Ammon's horn (tissue), 1 donor: ENCODE results near the gene TTN.
"Not testable (repeated sequence)": the region's sequence is repeated elsewhere in the genome, so short reads cannot be mapped to it uniquely, and the experiment has no call there.

Experiments
- DNase-seq: peaks from one replicate; pipeline ENCODE4 v3.0.0-alpha.2; 2016; ENCODE audit warnings: low spot score

The TTN gene

DNA sequence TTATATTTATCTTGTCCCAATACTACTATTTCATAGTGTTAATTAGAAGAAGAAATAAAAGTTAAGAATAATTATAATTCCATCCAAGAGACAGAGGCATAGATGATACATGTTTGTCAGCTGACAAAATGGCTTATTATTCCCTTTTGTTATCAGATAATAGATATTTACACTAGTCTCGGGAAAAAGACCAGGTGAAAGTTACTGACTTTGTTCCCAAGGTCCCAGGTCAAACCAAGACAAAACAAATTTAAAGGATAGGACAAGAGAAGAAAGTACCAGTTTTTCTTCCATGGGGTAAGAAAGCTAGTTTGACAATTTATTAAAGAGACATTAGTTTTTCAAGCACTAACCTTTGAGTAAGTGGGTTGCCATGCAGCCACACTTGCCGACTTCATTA, 73.2 kb downstream of the TTN start:
- no peak for DNase-seq

DNA sequence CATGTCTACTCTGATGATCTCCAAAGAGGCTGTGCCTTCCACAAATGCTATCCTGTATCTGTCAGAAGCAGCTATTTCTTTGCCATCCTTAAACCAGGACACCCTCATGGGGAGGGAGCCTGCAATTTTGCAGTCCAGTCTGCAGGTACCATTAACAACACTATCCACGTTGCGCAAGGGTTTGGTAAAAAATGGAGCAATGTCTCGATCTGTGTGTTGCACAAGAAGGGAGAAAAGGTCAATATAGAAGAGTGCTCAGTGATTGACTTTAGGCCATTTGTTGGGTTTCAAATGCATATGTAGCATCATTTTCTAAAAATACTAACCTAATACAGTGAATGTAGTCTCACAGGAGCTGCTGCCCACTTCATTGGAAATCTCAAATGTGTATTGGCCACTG, 74.3 kb downstream of the TTN start:
- no peak for DNase-seq

- DNase-seq, result no peak
These were observed 75.9 kb downstream of the TTN start for GRCh38 chr2:178731300-178731699.

DNA sequence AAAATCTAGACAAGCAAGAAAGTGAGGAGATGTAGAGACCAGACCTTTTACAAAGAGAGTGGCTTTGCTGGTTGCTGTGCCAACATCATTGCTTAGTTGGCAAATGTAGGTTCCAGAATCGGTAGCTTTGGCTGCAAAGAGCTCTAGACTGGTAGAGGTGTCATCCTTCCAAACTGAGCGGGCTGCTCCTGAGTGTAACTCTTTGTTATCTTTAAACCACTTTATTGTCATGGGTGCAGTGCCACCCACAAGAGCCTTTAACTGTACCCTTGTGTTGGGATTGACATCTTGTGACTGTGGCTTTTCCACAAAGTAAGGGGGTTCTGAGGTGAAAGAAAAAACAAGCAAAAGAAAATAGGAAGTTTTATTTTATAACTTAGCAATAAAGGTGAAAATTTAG, 77.2 kb downstream of the TTN start:
- no peak for DNase-seq

DNA sequence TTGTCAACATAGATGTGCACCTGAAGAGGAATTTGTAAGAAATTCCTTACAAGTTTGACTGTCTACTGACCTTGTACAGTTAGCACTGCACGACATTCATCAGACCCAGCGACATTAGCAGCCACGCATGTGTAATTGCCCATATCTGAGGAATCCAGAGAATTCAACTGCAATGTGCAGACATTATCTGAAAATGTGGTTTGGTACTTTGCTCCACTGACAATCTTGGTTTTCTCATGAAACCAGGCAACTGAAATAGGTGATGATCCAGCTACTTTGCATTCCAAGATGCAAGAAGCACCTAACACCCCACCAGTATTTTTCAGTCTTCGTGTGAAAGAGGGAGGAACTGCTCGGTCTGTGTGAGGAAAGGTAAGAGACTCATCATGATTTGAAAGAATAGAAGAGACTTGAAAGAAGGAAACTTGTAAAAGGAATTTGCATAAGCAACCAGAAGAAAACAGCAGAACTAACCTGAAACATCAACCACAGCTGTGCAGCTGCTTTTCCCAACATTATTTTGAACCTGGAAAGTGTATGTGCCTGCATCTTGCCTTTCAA, 83.4 kb downstream of the TTN start:
- DNase-seq, result no peak

DNA sequence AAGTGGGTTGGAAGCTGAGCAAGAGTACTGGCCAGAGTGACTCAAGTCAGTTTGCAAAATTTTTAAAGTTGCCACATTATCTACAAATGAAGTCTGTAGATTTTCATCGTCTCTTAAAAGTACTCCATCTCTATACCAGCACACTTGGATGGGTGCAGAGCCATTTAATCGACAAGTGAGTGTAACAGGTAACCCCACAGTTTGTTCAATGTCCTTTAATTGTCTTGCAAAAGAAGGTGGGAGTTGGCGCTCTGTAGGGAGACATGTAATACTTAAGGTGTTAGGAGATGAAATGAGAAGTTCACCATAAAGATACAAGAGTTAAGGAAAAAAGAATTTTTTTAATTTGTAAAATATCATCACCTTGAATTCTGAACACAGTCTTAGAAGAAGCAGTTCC, 84.9 kb downstream of the TTN start:
- no peak for DNase-seq

GRCh38 chr2:178718988-178719387, 88.2 kb downstream of the TTN start:
- no peak for DNase-seq

- no peak for DNase-seq
These were observed 88.9 kb downstream of the TTN start for GRCh38 chr2:178718283-178718682.

DNA sequence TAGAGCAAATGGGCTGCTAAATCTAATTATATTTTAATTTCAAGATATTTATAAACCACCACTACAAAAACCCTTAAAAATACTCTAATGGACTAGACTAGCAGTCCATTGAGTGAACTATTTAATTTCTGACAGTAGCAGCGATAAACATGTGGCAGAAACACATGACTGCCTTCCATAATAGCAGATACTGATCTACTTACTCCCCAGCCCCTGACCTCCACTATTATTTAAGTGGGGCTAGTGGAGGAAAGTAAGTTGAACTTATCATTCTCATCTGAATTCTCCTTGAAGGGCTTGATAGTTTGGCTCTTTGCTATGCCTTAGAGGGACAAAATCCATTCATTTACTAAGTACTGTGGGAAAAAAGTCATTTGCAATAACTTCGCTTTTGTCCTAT, 90.8 kb downstream of the TTN start:
- DNase-seq, result no peak

- DNase-seq, result no peak
These were observed 91.9 kb downstream of the TTN start for GRCh38 chr2:178715366-178715765.

DNA sequence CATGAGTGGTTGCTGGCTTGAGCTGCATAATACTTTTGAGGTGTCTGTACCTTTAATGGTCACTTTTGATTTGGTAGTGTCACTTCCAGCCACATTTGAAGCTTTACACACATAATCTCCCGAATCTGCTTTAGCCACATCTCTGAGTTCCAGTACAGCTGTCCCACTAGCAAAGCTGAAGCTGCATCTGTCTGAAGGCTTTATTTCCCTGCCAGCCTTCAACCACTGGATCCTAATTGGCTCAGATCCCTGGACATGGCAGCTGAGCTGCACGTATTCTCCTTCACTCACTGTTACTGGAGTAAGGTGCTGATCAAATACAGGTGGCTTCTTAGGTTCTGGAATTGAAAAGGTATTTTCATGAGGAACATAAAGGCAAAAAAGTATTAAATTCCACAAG, 99.7 kb downstream of the TTN start:
- DNase-seq, result no peak

DNA sequence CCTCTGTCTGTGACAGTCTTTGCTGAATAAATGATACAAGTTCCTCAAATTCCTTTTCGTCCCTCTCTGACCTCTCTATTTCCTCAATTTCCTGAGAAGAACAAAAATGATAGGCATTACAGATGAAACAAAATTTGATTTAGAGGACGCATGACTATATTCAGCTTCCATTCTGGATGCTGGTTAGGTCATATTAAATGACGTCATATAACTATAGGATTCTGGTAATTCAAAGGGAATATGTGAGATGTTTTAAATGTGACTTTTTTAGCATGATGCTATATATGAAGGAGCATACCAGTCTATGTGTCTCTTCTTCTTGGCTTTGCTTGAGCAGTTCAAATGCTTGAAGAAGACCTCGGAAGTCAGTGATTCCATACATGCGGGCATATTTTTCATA, 102.3 kb downstream of the TTN start:
- no peak for DNase-seq

- no peak for DNase-seq
These were observed 104.9 kb downstream of the TTN start for GRCh38 chr2:178702361-178702760.

DNA sequence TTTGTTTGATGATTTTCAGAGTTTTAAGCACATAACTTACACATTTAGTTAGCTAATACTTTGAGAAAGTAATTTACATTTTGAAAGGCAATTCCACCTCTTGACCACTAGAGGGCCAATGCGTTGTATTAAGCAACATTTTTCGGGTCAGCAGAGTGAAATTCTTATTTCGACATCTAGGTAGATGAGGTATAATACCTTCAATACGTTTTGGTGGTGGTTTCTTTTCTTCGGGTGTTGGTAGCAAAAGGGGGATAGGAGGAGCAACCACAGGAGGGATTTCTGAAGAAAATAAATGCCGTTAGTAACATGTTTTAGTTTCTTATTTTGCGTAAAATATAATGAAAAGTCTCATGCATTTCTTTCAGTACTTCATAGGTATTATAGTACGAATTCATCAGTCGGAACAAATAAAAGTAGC, 106.3 kb downstream of the TTN start:
- no peak for DNase-seq

DNA sequence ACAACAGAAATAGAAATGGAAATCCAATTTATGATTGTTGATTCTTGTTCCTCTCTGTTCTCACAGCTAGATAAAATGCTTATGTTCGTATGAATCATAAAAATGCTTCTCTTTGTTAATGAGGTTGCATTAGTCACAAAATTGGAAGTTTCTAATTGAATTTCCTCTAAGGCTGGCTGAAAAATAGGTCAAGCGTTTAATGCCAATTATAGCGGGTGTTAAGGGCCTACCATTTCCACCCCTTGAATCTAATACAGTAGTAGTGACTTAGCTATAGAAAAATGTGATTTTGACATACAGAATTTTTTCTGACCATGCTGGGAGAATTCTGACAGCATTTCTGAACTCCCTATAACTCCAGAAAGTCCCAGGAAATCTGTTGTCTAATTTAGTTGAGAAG, 107.1 kb downstream of the TTN start:
- no peak for DNase-seq

DNA sequence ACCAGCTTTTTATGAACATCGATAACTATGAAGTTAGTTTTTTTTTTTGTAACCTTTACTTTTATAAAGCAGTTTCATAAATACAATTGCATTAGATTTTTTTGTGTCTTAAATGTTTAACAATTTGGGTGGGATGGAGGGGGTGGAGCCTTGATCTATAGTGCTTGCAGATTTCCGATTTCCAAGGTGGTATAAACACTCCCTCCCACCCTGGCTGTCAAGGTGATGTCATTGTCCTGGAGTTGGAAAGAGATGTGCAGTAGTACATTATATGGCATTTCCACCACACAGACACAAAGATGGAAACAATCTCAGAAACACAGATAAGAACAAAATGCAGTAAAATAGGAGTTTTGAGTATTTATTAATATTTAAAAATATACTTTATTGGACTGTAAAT, 114.4 kb downstream of the TTN start:
- DNase-seq, result no peak

DNA sequence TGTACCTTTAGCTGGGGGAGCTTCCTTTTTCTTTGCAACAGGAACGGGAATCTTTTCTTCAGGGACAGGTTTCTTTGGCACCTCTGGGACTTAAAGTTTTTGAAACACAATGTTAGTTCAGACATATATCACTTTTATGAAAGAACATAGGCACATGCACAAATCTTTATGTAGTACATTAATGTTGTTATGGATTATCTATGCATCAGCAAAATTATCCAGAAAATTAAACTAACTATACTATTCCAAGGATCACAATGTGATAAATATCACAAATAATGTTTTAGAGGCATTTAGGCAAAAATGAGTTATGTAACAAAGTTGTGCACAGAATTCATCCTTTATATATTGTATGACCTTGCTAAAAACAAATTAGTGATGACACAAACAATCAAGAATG, 117.4 kb downstream of the TTN start:
- no peak for DNase-seq

DNA sequence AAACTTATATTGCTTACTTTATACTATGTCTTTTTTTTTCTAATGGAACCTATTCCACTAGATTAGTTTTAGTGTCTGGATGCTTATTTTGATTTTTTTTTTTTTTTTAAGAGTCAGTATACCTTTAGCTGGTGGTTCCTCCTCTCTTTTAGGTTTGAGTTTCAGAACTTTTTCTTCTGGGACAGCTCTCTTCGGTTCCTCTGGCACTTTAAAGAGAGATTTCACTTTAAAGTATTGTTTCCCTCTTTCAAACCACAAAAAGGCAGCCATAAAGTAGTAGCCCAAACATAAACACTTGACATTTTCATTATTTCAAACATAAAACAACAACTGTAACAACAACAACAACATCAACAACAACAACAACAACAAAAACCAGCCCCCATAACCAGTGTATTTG, 123.3 kb downstream of the TTN start:
- DNase-seq, result no peak

- no peak for DNase-seq
These were observed 126.1 kb downstream of the TTN start for GRCh38 chr2:178681081-178681480.

- DNase-seq, result no peak
These were observed 127.3 kb downstream of the TTN start for GRCh38 chr2:178679891-178680290.

GRCh38 chr2:178677599-178677998, 129.6 kb downstream of the TTN start:
- no peak for DNase-seq

- no peak for DNase-seq
These were observed 131.2 kb downstream of the TTN start for GRCh38 chr2:178676046-178676445.

DNA sequence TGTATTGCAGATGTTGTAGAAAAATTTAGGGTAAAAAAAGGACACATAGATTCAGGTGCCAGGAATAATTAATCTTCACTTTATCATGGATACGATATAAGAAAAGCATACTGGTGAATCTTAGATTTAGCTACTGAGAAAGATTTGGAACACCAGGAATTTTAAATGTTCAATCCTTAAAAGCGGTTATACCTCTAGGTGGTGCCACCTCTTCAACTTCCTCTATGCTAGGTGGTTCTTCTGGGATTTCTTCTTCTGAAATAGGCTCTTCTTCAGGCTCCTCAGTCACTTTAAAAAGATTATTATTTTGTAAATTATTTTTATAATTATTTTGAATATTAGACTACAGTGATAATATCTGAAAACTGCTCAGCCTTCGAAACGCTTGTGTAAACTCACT, 133.1 kb downstream of the TTN start:
- DNase-seq, result no peak

GRCh38 chr2:178666458-178666857, 140.8 kb downstream of the TTN start:
- no peak for DNase-seq

GRCh38 chr2:178658480-178658879, 148.7 kb downstream of the TTN start:
- DNase-seq, result not testable (repeated sequence)
